SKM-1 treated with dmso at 0.1 percent for 144 hours (cell line): ENCODE data around the gene FRMD4B.
"Not testable (repeated sequence)": the region's sequence is repeated elsewhere in the genome, so short reads cannot be mapped to it uniquely, and the experiment has no call there.

Source experiments
- DNase-seq: peaks from one replicate; lab custom pipeline; 2025; ENCODE audit not compliant: unreplicated experiment; lab: John Stamatoyannopoulos, UW

The FRMD4B gene

GRCh38 chr3:69251078-69251805 is 134.6 kb downstream of the FRMD4B start:
- DNase-seq, result no peak

GRCh38 chr3:69250014-69250413 is 135.9 kb downstream of the FRMD4B start:
- DNase-seq, result no peak

GRCh38 chr3:69249001-69249400 is 136.9 kb downstream of the FRMD4B start:
- no peak for DNase-seq

- DNase-seq, result no peak
Observed at GRCh38 chr3:69248436-69248835, 137.5 kb downstream of the FRMD4B start.

GRCh38 chr3:69246612-69247011 is 139.3 kb downstream of the FRMD4B start:
- no peak for DNase-seq

GRCh38 chr3:69244039-69244438 is 141.8 kb downstream of the FRMD4B start:
- no peak for DNase-seq

- DNase-seq, result no peak
Observed at GRCh38 chr3:69241769-69242168, 144.1 kb downstream of the FRMD4B start.

- DNase-seq, result no peak
Observed at GRCh38 chr3:69240651-69241568, 145.0 kb downstream of the FRMD4B start.

- DNase-seq, result no peak
Observed at GRCh38 chr3:69239063-69239462, 146.8 kb downstream of the FRMD4B start.

- DNase-seq, result no peak
Observed at GRCh38 chr3:69236812-69237707, 148.8 kb downstream of the FRMD4B start.

GRCh38 chr3:69235882-69236281 is 150.0 kb downstream of the FRMD4B start:
- no peak for DNase-seq

GRCh38 chr3:69235227-69235626 is 150.7 kb downstream of the FRMD4B start:
- not testable (repeated sequence) for DNase-seq

- DNase-seq, result no peak
Observed at GRCh38 chr3:69232482-69232881, 153.4 kb downstream of the FRMD4B start.

- DNase-seq, result no peak
Observed at GRCh38 chr3:69231929-69232440, 153.9 kb downstream of the FRMD4B start.

GRCh38 chr3:69226071-69226470 is 159.8 kb downstream of the FRMD4B start:
- DNase-seq, result no peak

GRCh38 chr3:69219101-69219708 is 166.7 kb downstream of the FRMD4B start:
- DNase-seq, result no peak

- DNase-seq, result no peak
Observed at GRCh38 chr3:69218079-69218478, 167.8 kb downstream of the FRMD4B start.

- DNase-seq, result no peak
Observed at GRCh38 chr3:69216981-69217380, 168.9 kb downstream of the FRMD4B start.

- no peak for DNase-seq
Observed at GRCh38 chr3:69214241-69214640, 171.6 kb downstream of the FRMD4B start.

GRCh38 chr3:69212411-69213160 is 173.3 kb downstream of the FRMD4B start:
- peak; percentile 76 for DNase-seq
